GM23338 (cell line): ENCODE data around the gene NT5DC2. TPM values are rescaled to one million over a fixed set of nuclear protein-coding genes. Genes with fewer than 3 reads are reported as not detected.

ENCODE experiments used
- ATAC-seq: fragments of 200-7000 bp; cut with Tn5 transposase; 3 replicates; pipeline ENCODE4 v1.9.1; 2020
- DNase-seq: peaks from one replicate; pipeline ENCODE4 v3.0.0-alpha.2; 2015; ENCODE audit warnings: low spot score
- H2AFZ ChIP-seq: fragments of 200-600 bp; sonication (generic); 2 replicates; pipeline ENCODE4 v1.8.0; 2016; ENCODE audit warnings: antibody characterized with exemption, mild to moderate bottlenecking, moderate library complexity
- H3F3A ChIP-seq: fragments of 200-600 bp; sonication (generic); replicated peaks from 2 replicates; pipeline ENCODE4 v1.8.0; 2017; ENCODE audit warnings: antibody characterized with exemption, mixed run types, low read depth
- H3K27ac ChIP-seq: fragments of 200-600 bp; sonication (generic); 2 replicates; pipeline ENCODE4 v1.6.1; 2016; ENCODE audit warnings: low read depth
- H3K27me3 ChIP-seq: fragments of 200-600 bp; sonication (generic); 2 replicates; pipeline ENCODE4 v1.8.0; 2016; ENCODE audit warnings: mild to moderate bottlenecking, mixed run types, moderate library complexity; ENCODE audit not compliant: insufficient read depth
- H3K36me3 ChIP-seq: fragments of 200-600 bp; sonication (generic); 2 replicates; pipeline ENCODE4 v1.8.0; 2016; ENCODE audit warnings: mild to moderate bottlenecking; ENCODE audit not compliant: insufficient read depth
- H3K4me1 ChIP-seq: fragments of 200-600 bp; sonication (generic); 2 replicates; pipeline ENCODE4 v1.8.0; 2016; ENCODE audit warnings: mild to moderate bottlenecking, moderate library complexity; ENCODE audit not compliant: insufficient read depth
- H3K4me2 ChIP-seq: fragments of 200-600 bp; sonication (generic); 2 replicates; pipeline ENCODE4 v1.7.1; 2017; ENCODE audit warnings: mixed run types
- H3K4me3 ChIP-seq: fragments of 200-600 bp; sonication (generic); 2 replicates; pipeline ENCODE4 v1.6.1; 2016; ENCODE audit warnings: mixed run types
- H3K79me2 ChIP-seq: fragments of 200-600 bp; sonication (generic); replicated peaks from 2 replicates; pipeline ENCODE4 v1.8.0; 2017; ENCODE audit warnings: mild to moderate bottlenecking; ENCODE audit not compliant: insufficient read depth
- H3K9me2 ChIP-seq: fragments of 200-600 bp; sonication (generic); 2 replicates; pipeline ENCODE4 v1.8.0; 2017; ENCODE audit not compliant: insufficient read depth
- H4K20me1 ChIP-seq: fragments of 200-600 bp; sonication (generic); replicated peaks from 2 replicates; pipeline ENCODE4 v1.8.0; 2017; ENCODE audit warnings: mild to moderate bottlenecking; ENCODE audit not compliant: insufficient read depth
- H3K27ac Mint-ChIP-seq: 2 replicates; pipeline ENCODE4 v1.8.0; 2020; ENCODE audit warnings: inconsistent platforms, mild to moderate bottlenecking, moderate library complexity, mixed read lengths
- H3K27me3 Mint-ChIP-seq: 3 replicates; pipeline ENCODE4 v1.8.0; 2022; ENCODE audit warnings: low read depth, mild to moderate bottlenecking, moderate library complexity, mixed read lengths, inconsistent platforms; ENCODE audit not compliant: insufficient read depth, poor library complexity
- H3K36me3 Mint-ChIP-seq: 3 replicates; pipeline ENCODE4 v1.8.0; 2021; ENCODE audit warnings: low read depth, mild to moderate bottlenecking, inconsistent platforms, moderate library complexity, mixed read lengths
- H3K4me1 Mint-ChIP-seq: 3 replicates; pipeline ENCODE4 v1.8.0; 2020; ENCODE audit warnings: mild to moderate bottlenecking, inconsistent platforms, mixed read lengths
- H3K4me3 Mint-ChIP-seq: 3 replicates; pipeline ENCODE4 v1.8.0; 2021; ENCODE audit warnings: moderate library complexity, mild to moderate bottlenecking, inconsistent platforms, mixed read lengths
- H3K9me3 Mint-ChIP-seq: 3 replicates; pipeline ENCODE4 v1.8.0; 2020; ENCODE audit warnings: moderate library complexity, mild to moderate bottlenecking, inconsistent platforms, mixed read lengths
- CTCF ChIP-seq, 2 experiments: fragments of 200-600 bp in 1 of 2; sonication (generic) in 1 of 2; conservative IDR thresholded peaks; 2 replicates each; pipeline versions ENCODE4 v1.5.1 to v1.6.1; 2016 to 2017; ENCODE audit warnings: antibody characterized with exemption in 2 of 2, low read depth in 2 of 2, mild to moderate bottlenecking in 2 of 2, moderate library complexity in 1 of 2
- ETS1 ChIP-seq: IDR thresholded peaks from 2 replicates; pipeline ENCODE4 v1.6.1; 2016; ENCODE audit warnings: antibody characterized with exemption
- ZNF114 ChIP-seq: fragments of 250-450 bp; sonication (Bioruptor Pico); IDR thresholded peaks from 2 replicates; pipeline ENCODE4 v1.5.0; 2020; ENCODE audit warnings: mild to moderate bottlenecking, moderate library complexity
- ZNF331 ChIP-seq: fragments of 250-450 bp; sonication (Bioruptor Pico); IDR thresholded peaks from 2 replicates; pipeline ENCODE4 v1.5.0; 2020; ENCODE audit warnings: low read depth, mild to moderate bottlenecking, moderate library complexity
- polyA plus RNA-seq: library from polyadenylated mRNA; unstranded; fragments of >200 nt; fragmentation: Nextera tagmentation; extraction: Ambion mirVana; gene quantifications from 2 replicates; pipeline ENCODE4 v1.2.1, GENCODE V29; 2016
- total RNA-seq: library from RNA; depleted of rRNA; stranded (reverse); fragments of >200 nt; shearing (Covaris generic); gene quantifications from 2 replicates; pipeline ENCODE4 v1.2.3, GENCODE V29; 2014
- TF ChIP-seq, protein P1 (sequence below): fragments of 250-450 bp; sonication (Bioruptor Pico); IDR thresholded peaks from 2 replicates; pipeline ENCODE4 v1.5.0; 2020; ENCODE audit warnings: mild to moderate bottlenecking, moderate library complexity

Gene NT5DC2
- total and polyA plus RNA-seq, 2 experiments from 2014 or later: 269 to 324 TPM

DNA sequence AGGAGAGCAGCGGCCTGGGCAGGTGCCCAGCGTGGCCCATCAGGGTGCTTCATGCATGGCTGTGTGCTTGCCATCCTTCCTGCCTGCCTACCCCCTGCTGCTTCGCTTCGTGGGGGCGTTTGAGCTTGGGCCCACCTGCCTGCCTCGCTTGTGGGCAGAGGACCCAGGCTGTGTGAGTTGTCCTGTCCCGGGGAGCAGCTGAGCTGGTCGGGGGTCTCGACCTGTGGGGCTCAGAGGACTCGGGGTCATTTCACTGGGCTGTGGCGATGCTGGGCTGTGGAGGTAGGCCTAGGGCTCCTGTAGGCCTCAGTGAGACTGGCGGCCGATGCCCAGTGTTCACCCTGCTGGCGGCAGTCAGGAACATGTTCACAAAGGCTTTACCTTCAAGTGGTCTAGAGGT is 50.6 kb downstream of the NT5DC2 start:
- Histone ChIP-seq H3K27me3 (no peaks in the 10 kb centered on the region), H3K9me2 (no peaks in the 10 kb centered on the region), H3K36me3 (peaks cover 16% of the 10 kb centered on the region; the same call in 1 of the 2 replicates), H3K79me2 (no peaks in the 10 kb centered on the region; the same call in 1 of the 2 replicates), H3K27ac (no peak overlapping the region), H3K4me2 (no peak overlapping the region), H4K20me1 (peaks cover 8% of the 10 kb centered on the region), H3F3A (0 out of 2 replicates have a peak, but pooled peaks cover 5% of the 10 kb centered on the region), H3K4me1 (no peaks in the 10 kb centered on the region), H3K4me3 (no peak overlapping the region), H2AFZ (no peak overlapping the region)
- no peak for ATAC-seq
- Mint-ChIP-seq H3K27me3 (peaks cover 8% of the 10 kb centered on the region), H3K9me3 (no peaks in the 10 kb centered on the region; the same call in 2 of the 3 replicates), H3K4me1 (no peaks in the 10 kb centered on the region; the same call in 2 of the 3 replicates), H3K27ac (peak overlapping the region; percentile 69; the same call in 1 of the 2 replicates), H3K36me3 (peaks cover 67% of the 10 kb centered on the region), H3K4me3 (no peak overlapping the region)
- DNase-seq: no peak
- TF ChIP-seq CTCF (conservative IDR thresholded peaks at IDR 0.05; ENCODE audit: low read depth in 2 of 2) (no peak), ZNF114 (CRISPR knock-in tag) (no peak), ETS1 (no peak), ZNF331 (CRISPR knock-in tag) (no peak)
- TF ChIP-seq, protein P1, sequence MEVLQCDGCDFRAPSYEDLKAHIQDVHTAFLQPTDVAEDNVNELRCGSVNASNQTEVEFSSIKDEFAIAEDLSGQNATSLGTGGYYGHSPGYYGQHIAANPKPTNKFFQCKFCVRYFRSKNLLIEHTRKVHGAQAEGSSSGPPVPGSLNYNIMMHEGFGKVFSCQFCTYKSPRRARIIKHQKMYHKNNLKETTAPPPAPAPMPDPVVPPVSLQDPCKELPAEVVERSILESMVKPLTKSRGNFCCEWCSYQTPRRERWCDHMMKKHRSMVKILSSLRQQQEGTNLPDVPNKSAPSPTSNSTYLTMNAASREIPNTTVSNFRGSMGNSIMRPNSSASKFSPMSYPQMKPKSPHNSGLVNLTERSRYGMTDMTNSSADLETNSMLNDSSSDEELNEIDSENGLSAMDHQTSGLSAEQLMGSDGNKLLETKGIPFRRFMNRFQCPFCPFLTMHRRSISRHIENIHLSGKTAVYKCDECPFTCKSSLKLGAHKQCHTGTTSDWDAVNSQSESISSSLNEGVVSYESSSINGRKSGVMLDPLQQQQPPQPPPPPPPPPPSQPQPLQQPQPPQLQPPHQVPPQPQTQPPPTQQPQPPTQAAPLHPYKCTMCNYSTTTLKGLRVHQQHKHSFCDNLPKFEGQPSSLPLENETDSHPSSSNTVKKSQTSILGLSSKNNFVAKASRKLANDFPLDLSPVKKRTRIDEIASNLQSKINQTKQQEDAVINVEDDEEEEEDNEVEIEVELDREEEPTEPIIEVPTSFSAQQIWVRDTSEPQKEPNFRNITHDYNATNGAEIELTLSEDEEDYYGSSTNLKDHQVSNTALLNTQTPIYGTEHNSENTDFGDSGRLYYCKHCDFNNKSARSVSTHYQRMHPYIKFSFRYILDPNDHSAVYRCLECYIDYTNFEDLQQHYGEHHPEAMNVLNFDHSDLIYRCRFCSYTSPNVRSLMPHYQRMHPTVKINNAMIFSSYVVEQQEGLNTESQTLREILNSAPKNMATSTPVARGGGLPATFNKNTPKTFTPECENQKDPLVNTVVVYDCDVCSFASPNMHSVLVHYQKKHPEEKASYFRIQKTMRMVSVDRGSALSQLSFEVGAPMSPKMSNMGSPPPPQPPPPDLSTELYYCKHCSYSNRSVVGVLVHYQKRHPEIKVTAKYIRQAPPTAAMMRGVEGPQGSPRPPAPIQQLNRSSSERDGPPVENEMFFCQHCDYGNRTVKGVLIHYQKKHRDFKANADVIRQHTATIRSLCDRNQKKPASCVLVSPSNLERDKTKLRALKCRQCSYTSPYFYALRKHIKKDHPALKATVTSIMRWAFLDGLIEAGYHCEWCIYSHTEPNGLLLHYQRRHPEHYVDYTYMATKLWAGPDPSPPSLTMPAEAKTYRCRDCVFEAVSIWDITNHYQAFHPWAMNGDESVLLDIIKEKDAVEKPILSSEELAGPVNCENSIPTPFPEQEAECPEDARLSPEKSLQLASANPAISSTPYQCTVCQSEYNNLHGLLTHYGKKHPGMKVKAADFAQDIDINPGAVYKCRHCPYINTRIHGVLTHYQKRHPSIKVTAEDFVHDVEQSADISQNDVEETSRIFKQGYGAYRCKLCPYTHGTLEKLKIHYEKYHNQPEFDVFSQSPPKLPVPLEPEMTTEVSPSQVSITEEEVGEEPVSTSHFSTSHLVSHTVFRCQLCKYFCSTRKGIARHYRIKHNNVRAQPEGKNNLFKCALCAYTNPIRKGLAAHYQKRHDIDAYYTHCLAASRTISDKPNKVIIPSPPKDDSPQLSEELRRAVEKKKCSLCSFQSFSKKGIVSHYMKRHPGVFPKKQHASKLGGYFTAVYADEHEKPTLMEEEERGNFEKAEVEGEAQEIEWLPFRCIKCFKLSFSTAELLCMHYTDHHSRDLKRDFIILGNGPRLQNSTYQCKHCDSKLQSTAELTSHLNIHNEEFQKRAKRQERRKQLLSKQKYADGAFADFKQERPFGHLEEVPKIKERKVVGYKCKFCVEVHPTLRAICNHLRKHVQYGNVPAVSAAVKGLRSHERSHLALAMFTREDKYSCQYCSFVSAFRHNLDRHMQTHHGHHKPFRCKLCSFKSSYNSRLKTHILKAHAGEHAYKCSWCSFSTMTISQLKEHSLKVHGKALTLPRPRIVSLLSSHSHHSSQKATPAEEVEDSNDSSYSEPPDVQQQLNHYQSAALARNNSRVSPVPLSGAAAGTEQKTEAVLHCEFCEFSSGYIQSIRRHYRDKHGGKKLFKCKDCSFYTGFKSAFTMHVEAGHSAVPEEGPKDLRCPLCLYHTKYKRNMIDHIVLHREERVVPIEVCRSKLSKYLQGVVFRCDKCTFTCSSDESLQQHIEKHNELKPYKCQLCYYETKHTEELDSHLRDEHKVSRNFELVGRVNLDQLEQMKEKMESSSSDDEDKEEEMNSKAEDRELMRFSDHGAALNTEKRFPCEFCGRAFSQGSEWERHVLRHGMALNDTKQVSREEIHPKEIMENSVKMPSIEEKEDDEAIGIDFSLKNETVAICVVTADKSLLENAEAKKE (CRISPR knock-in tag): no peak
